Activated CD4-positive, alpha-beta T cell treated with anti-CD3 and anti-CD28 coated beads, Interleukin-2, amount 50 U/mL, for 4 hours (primary cell): Measurements from ENCODE around the gene RRP36.

Source experiments
- DNase-seq, 2 experiments: peaks; one replicate each; pipeline ENCODE4 v3.0.0-alpha.2; 2020

RRP36 gene

DNA sequence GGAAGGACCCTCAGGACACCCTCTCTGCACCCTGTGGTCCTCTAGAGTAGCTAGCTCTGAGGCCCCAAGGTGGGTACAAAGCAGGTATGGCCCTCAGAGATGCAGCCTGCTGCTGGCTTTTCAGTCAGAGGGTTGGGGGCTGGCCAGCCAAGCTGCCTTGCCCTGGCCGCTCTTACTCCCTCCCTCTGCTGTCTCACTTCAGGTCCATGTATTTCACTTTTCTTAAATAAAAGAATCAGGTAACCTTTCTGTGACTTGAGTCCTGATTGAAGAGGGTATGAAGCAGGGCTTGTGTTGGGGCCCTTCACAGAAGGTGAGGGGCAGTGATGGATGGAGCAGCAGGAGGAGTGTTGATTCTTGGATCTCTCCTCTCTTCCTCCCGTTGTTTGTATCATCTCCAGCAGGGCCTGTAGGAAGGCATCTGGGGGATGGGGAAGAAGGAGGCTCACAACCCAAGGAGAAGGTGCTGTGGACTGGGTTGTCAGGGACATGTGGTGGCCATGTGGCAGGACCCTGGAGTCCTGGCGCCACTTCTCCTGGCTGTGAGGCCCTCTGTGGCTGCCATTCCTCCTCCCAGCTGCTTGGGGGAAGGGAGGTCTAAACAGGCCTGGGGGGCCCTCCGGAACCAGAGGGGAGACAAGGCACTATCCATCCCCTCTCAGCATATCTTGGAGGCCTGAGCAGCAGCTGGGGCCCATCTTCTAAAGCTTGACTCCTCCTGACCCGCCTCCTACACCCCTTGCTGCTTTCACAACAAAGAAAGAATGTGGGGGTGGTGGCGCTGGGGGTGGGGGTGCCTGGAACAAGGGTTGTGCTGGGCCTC lies 53.6 kb downstream of the RRP36 start:
- DNase-seq: no peak

- peak in 1 of 2 experiments; percentile 13 for DNase-seq
Measured at GRCh38 chr6:43075670-43076463, 54.4 kb downstream of the RRP36 start, which contains the start of gene PTK7. Gene PTK7 (plus strand): TSS chr6:43076314. CDS start chr6:43076489, 175 bp downstream.

GRCh38 chr6:43076464-43077332 lies 55.3 kb downstream of the RRP36 start:
- DNase-seq: no peak

- DNase-seq: no peak
Measured at GRCh38 chr6:43077333-43077809, 55.9 kb downstream of the RRP36 start.

DNA sequence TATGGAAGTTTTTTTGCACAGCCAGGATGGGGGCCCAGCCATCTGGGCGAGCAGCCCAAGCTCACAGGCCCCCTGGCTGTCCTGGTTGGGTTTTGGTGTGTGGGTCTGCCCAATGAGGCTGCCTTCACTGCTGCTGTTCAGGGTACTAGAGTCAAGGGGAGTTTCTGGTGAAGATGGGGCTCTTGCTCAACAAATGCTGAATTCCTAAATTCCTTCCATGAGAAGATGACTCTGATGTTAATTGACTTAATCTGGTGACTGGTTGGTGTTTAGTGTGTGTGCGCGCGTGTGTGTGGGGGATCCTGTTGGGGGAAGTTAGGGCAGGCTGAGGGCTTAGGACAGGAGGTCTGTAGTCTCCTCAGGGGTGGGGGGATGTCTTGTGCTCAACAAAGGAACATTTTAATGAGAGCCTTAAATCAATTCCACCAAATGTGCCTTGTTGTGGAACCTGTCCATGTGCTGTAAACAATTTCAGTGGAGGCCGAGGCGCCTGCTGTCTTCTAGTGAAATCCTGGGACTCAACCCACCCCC lies 56.6 kb downstream of the RRP36 start:
- DNase-seq: no peak

- no peak for DNase-seq
Measured at GRCh38 chr6:43078691-43079090, 57.3 kb downstream of the RRP36 start.
